Measurements from ENCODE around the gene IMMP2L.

GRCh38 chr7:110994028-110994967 lies 568.0 kb downstream of the IMMP2L start:
- TF ChIP-seq CTCF (IDR thresholded peaks at IDR 0.05; ENCODE audit: insufficient read depth, low read length, poor library complexity, severe bottlenecking) (no peak), EZH2phosphoT487 (conservative IDR thresholded peaks at IDR 0.05; ENCODE audit: low read length) (no peak)

Data from SU-DHL-6 (cell line).